Sigmoid colon (tissue), 7 donors: ENCODE measurements around the gene USP2. TPM values are rescaled to one million over a fixed set of nuclear protein-coding genes. Genes with fewer than 3 reads are reported as not detected.

ENCODE experiments used
- DNase-seq: peaks from one replicate; pipeline ENCODE4 v3.0.0-alpha.2; 2019
- H3K27ac ChIP-seq, 4 donors: fragments of 200-600 bp; sonication (generic); one replicate each; pipeline ENCODE4 v1.5.1; 2016 to 2019; ENCODE audit warnings: mild to moderate bottlenecking in 1 of 4
- H3K27me3 ChIP-seq, 3 donors: fragments of 200-600 bp; sonication (generic); one replicate each; pipeline ENCODE4 v1.5.1; 2019; ENCODE audit warnings: mild to moderate bottlenecking in 1 of 3
- H3K36me3 ChIP-seq, 4 donors: fragments of 200-600 bp; sonication (generic); one replicate each; pipeline ENCODE4 v1.5.1; 2016 to 2019
- H3K4me1 ChIP-seq, 4 donors: fragments of 200-600 bp; sonication (generic); one replicate each; pipeline ENCODE4 v1.5.1; 2017 to 2019
- H3K4me3 ChIP-seq, 4 donors: fragments of 200-600 bp; sonication (generic); one replicate each; pipeline ENCODE4 v1.5.1; 2017 to 2019; ENCODE audit warnings: mild to moderate bottlenecking in 2 of 4, moderate library complexity in 1 of 4
- H3K9me3 ChIP-seq, 4 donors: fragments of 200-600 bp in 3 of 4; sonication (generic) in 3 of 4; one replicate each; pipeline versions ENCODE4 v1.5.1 to v1.6.1; 2013 to 2019
- CTCF ChIP-seq, 4 experiments: fragments of 450-650 bp in 3 of 4; fragments of 200-600 bp in 1 of 4; IDR thresholded peaks; one replicate each; pipeline ENCODE4 v1.5.1; 2016 to 2019; ENCODE audit warnings: antibody characterized with exemption in 4 of 4, mild to moderate bottlenecking in 3 of 4, moderate library complexity in 2 of 4
- EP300 ChIP-seq, 4 donors: sonication (generic); formaldehyde crosslinking; IDR thresholded peaks; one replicate each; pipeline ENCODE4 v1.6.1; 2017; ENCODE audit warnings: antibody characterized with exemption in 4 of 4
- POLR2A ChIP-seq, 2 donors: fragments of 450-650 bp; IDR thresholded peaks; one replicate each; pipeline ENCODE4 v1.6.1; 2016; ENCODE audit warnings: antibody characterized with exemption in 2 of 2, mild to moderate bottlenecking in 2 of 2, moderate library complexity in 2 of 2
- POLR2AphosphoS5 ChIP-seq, 4 donors: sonication (generic); formaldehyde crosslinking; IDR thresholded peaks; one replicate each; pipeline ENCODE4 v1.6.1; 2017; ENCODE audit warnings: antibody characterized with exemption in 4 of 4
- WGBS, 2 donors: extraction: QIAGEN DNeasy Blood & Tissue Kit; methylation state at CpG; one replicate each; pipeline ENCODE4 v1.1.7; 2013; 5-methylcytosine and 5-hydroxymethylcytosine counted together
- intact Hi-C: fragments of 100-400 bp; cut with DNase I; formaldehyde crosslinking; loops from one replicate; pipeline ENCODE4 v1.15.1; 2023
- polyA plus RNA-seq, 3 donors: library from polyadenylated mRNA; stranded (reverse); fragments of 200-250 nt; gene quantifications; one replicate each; pipeline ENCODE4 v1.2.3, GENCODE V29; 2013
- total RNA-seq, 4 donors: library from RNA; depleted of rRNA; stranded (reverse); fragments of >200 nt; gene quantifications; one replicate each; pipeline ENCODE4 v1.1.0, GENCODE V29; 2016
- donor health status: healthy with polysubstance abuse.
- donor health status: Bipolar disorder and iron deficiency.
- donor health status: healthy.

USP2 gene
- total and polyA plus RNA-seq, 7 donors: 0.71 to 13.2 (median 1.9) TPM

DNA sequence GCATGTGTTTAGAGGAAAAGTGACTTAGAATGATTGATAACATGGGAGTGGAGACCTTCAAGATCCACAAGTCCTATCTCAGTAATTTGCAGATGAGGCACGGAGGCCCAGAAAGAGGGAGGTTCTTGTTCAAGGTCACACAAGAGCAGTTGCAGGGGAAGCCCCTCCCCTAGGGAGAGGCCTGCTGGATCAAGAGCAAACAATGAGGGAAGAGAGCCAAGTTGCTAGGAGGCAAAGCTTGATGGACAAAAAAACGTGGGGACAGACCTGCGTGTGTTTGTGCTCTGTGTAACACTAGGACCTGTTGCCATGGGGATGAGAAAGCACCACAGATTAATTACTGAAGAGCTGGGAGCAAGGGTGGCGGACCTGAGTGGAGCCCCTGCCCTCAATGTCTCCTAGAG is 28.6 kb downstream of the USP2 start:
- Histone ChIP-seq H3K27ac (peak overlapping the region in 1 of 4 donors; percentile 32), H3K27me3 (no peaks in the 10 kb centered on the region), H3K36me3 (no peaks in the 10 kb centered on the region), H3K4me3 (no peak overlapping the region), H3K9me3 (no peaks in the 10 kb centered on the region), H3K4me1 (peaks cover 0 to 16% (median 13%) of the 10 kb centered on the region in 4 donors)
- WGBS, 2 donors: 11 to 41% methylated on average over 4 of the region's 4 CpGs
- TF ChIP-seq POLR2AphosphoS5 (IDR thresholded peaks at IDR 0.05): no peak
- no peak for TF ChIP-seq POLR2A (IDR thresholded peaks at IDR 0.05)
- no peak for TF ChIP-seq CTCF (IDR thresholded peaks at IDR 0.05)
- TF ChIP-seq EP300 (IDR thresholded peaks at IDR 0.05): no peak
- intact Hi-C loops: no loop called here
- DNase-seq: no peak

- 66 to 73% methylated on average over 2 of the region's 2 CpGs for WGBS, 2 donors
- intact Hi-C loops: no loop called here
These were observed 30.3 kb downstream of the USP2 start for GRCh38 chr11:119351232-119351631.

DNA sequence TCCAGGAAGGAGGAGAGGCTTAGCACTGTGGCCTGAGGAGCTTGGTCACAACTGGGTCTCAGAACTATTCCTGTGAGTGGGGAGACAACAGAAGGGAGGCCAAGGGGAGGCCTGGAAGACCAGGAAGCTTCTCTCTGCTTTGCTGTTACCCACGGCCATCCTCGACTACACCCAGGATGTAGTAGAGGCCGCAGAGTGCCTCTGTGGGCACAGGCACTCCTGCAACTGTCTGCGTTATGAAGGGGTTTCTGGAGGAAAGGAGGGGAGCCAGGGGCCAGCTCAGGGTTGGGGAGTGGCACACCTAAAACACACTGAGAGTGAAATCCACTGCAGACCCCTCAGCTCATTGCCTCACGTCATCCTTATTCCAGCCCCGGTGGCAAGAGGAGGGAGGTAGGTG is 31.2 kb downstream of the USP2 start:
- H3K9me3 ChIP-seq: no peaks in the 10 kb centered on the region
- intact Hi-C loops: no loop called here
- no peaks in the 10 kb centered on the region for H3K36me3 ChIP-seq
- H3K27ac ChIP-seq: no peak overlapping the region
- no peak for DNase-seq
- 72 to 76% methylated on average over 6 of the region's 6 CpGs for WGBS, 2 donors
- H3K27me3 ChIP-seq: no peaks in the 10 kb centered on the region
- TF ChIP-seq EP300 (IDR thresholded peaks at IDR 0.05) (no peak), POLR2AphosphoS5 (IDR thresholded peaks at IDR 0.05) (no peak), POLR2A (IDR thresholded peaks at IDR 0.05) (no peak)
- no peak overlapping the region for H3K4me3 ChIP-seq
- H3K4me1 ChIP-seq: peaks cover 0 to 5% (median 4%) of the 10 kb centered on the region in 4 donors

More at GRCh38 chr11:119351232-119351631, 30.3 kb downstream of the USP2 start:
- no peaks in the 10 kb centered on the region for H3K27me3 ChIP-seq
- TF ChIP-seq POLR2AphosphoS5 (IDR thresholded peaks at IDR 0.05) (no peak), CTCF (IDR thresholded peaks at IDR 0.05) (no peak), EP300 (IDR thresholded peaks at IDR 0.05) (no peak), POLR2A (IDR thresholded peaks at IDR 0.05) (no peak)
- no peak for DNase-seq
- H3K4me3 ChIP-seq: no peak overlapping the region
- H3K4me1 ChIP-seq: peaks cover 0 to 9% (median 7%) of the 10 kb centered on the region in 4 donors
- H3K27ac ChIP-seq: no peak overlapping the region
- no peaks in the 10 kb centered on the region for H3K9me3 ChIP-seq
- no peaks in the 10 kb centered on the region for H3K36me3 ChIP-seq

GRCh38 chr11:119347940-119348605 is 33.4 kb downstream of the USP2 start:
- 67 to 80% methylated on average over 16 of the region's 16 CpGs for WGBS, 2 donors
- H3K27me3 ChIP-seq: no peaks in the 10 kb centered on the region
- intact Hi-C loops: no loop called here

More at GRCh38 chr11:119347940-119348605, 33.4 kb downstream of the USP2 start:
- Histone ChIP-seq H3K4me1 (peaks cover 0 to 5% (median 4%) of the 10 kb centered on the region in 4 donors), H3K27ac (no peak overlapping the region), H3K36me3 (no peaks in the 10 kb centered on the region), H3K9me3 (no peaks in the 10 kb centered on the region), H3K4me3 (no peak overlapping the region)
- DNase-seq: no peak
- TF ChIP-seq POLR2A (IDR thresholded peaks at IDR 0.05): no peak
- TF ChIP-seq CTCF (IDR thresholded peaks at IDR 0.05): no peak
- TF ChIP-seq POLR2AphosphoS5 (IDR thresholded peaks at IDR 0.05): no peak
- TF ChIP-seq EP300 (IDR thresholded peaks at IDR 0.05): no peak
